HepG2 (cell line): ENCODE data around the gene FUT6. TPM values are rescaled to one million over a fixed set of nuclear protein-coding genes. Genes with fewer than 3 reads are reported as not detected.
"Not testable (repeated sequence)": the region's sequence is repeated elsewhere in the genome, so short reads cannot be mapped to it uniquely, and the experiment has no call there.

ENCODE experiments used
- ATAC-seq: fragments of 200-7000 bp; cut with Tn5 transposase; 3 replicates; pipeline ENCODE4 v1.9.1; 2020; ENCODE audit warnings: mild to moderate bottlenecking, moderate library complexity
- BruUV-seq: library from RNA; stranded (reverse); fragments of 400-500 nt; replicated peaks from 2 replicates; lab custom pipeline; 2021; lab: Mats Ljungman, UMichigan
- CTCF ChIA-PET: fragments of 300-600 bp; formaldehyde crosslinking; extraction: SDS; loops from one replicate; lab custom pipeline; 2021; ENCODE audit warnings: low total read pairs, inconsistent platforms, low intra/inter-chr PET ratio; lab: Yijun Ruan, JAX
- POLR2A ChIA-PET: fragments of 350-600 bp; sonication (Branson Sonifier 250); formaldehyde crosslinking; loops from one replicate; lab custom pipeline; 2020; ENCODE audit warnings: antibody characterized with exemption, inconsistent platforms; lab: Yijun Ruan, JAX
- DNase-seq: peaks from one replicate; pipeline ENCODE4 v3.0.0-alpha.2; 2015; ENCODE audit warnings: low spot score
- FAIRE-seq: peaks from 3 replicates; lab custom pipeline; 2011; peaks lifted over from hg19 to GRCh38; lab: Jason Lieb, UNC
- H2AFZ ChIP-seq: one replicate; pipeline ENCODE4 v1.6.1; 2011; ENCODE audit warnings: low read length, inconsistent platforms
- H3K27ac ChIP-seq: fragments of 300-600 bp; 3 replicates; pipeline ENCODE4 v1.8.0; 2011; ENCODE audit warnings: mixed run types, mild to moderate bottlenecking, mixed read lengths, low read length, inconsistent platforms; ENCODE audit not compliant: insufficient read depth; ENCODE audit errors: extremely low read length
- H3K27me3 ChIP-seq, 2 experiments: fragments of 200-600 bp in 1 of 2; 2 replicates in 1 of 2; 3 replicates in 1 of 2; pipeline versions ENCODE4 v1.6.0 to v1.8.0; 2011; ENCODE audit warnings: low read length in 2 of 2, mild to moderate bottlenecking in 2 of 2, moderate library complexity in 2 of 2, inconsistent platforms in 1 of 2; ENCODE audit not compliant: insufficient read depth in 2 of 2, control insufficient read depth in 1 of 2
- H3K36me3 ChIP-seq, 2 experiments: fragments of 200-600 bp in 1 of 2; replicated peaks in 1 of 2; 2 replicates in 1 of 2; 3 replicates in 1 of 2; pipeline versions ENCODE4 v1.5.1 to v1.8.0; 2011; ENCODE audit warnings: low read length in 2 of 2, inconsistent platforms in 1 of 2; ENCODE audit not compliant: insufficient read depth in 2 of 2, control insufficient read depth in 1 of 2
- H3K4me1 ChIP-seq: 2 replicates; pipeline ENCODE4 v1.5.1; 2012; ENCODE audit warnings: low read length, inconsistent platforms; ENCODE audit not compliant: insufficient read depth
- H3K4me2 ChIP-seq: 2 replicates; pipeline ENCODE4 v1.6.0; 2011; ENCODE audit warnings: low read depth, low read length, inconsistent platforms
- H3K4me3 ChIP-seq, 3 experiments: fragments of 200-600 bp in 1 of 3; sonication (generic), shearing (Covaris generic) in 1 of 3; replicated peaks in 1 of 3; 2 replicates each; pipeline ENCODE4 v1.5.1; 2011 to 2016; ENCODE audit warnings: low read length in 3 of 3, inconsistent platforms in 2 of 3, low read depth in 2 of 3, mild to moderate bottlenecking in 2 of 3, control low read depth in 1 of 3, mixed read lengths in 1 of 3; ENCODE audit not compliant: insufficient read depth in 1 of 3
- H3K79me2 ChIP-seq: one replicate; pipeline ENCODE4 v1.6.1; 2011; ENCODE audit warnings: low read length, inconsistent platforms; ENCODE audit not compliant: insufficient read depth
- H3K9ac ChIP-seq: 2 replicates; pipeline ENCODE4 v1.6.0; 2011; ENCODE audit warnings: mild to moderate bottlenecking, low read depth, low read length, inconsistent platforms; ENCODE audit not compliant: insufficient read depth
- H3K9me3 ChIP-seq: 2 replicates; pipeline ENCODE4 v1.5.1; 2012; ENCODE audit warnings: mild to moderate bottlenecking, low read length
- H4K20me1 ChIP-seq: 2 replicates; pipeline ENCODE4 v1.6.0; 2011; ENCODE audit warnings: inconsistent platforms, mild to moderate bottlenecking, low read length, moderate library complexity; ENCODE audit not compliant: insufficient read depth
- EZH2 ChIP-seq: conservative IDR thresholded peaks from 2 replicates; pipeline ENCODE4 v1.6.1; 2012; ENCODE audit warnings: mild to moderate bottlenecking, low read depth, low read length, moderate library complexity
- KAT8 ChIP-seq: IDR thresholded peaks from 2 replicates; pipeline ENCODE4 v1.6.1; 2016; ENCODE audit warnings: missing genetic modification reagents, missing compliant biosample characterization
- THAP7 ChIP-seq: sonication (generic); formaldehyde crosslinking; IDR thresholded peaks from 2 replicates; pipeline ENCODE4 v1.8.1; 2023; ENCODE audit warnings: mild to moderate bottlenecking, missing genetic modification reagents
- ZNF674 ChIP-seq: sonication (generic); formaldehyde crosslinking; IDR thresholded peaks from 2 replicates; pipeline ENCODE4 v1.5.0; 2020; ENCODE audit warnings: low read depth, mild to moderate bottlenecking, missing genetic modification reagents
- WGBS: methylation state at CpG from one replicate; pipeline ENCODE4 v1.1.6; 2017; ENCODE audit warnings: low lambda C conversion rate; 5-methylcytosine and 5-hydroxymethylcytosine counted together
- in situ Hi-C: cut with HindIII; loops from 2 replicates; pipeline ENCODE4 v1.10.0; 2017; ENCODE audit warnings: low pct_unique_long_range_greater_than_20kb; ENCODE audit not compliant: extremely low pct_ligation_motif_present
- intact Hi-C: fragments of 100-400 bp; cut with micrococcal nuclease; formaldehyde crosslinking; loops from one replicate; pipeline ENCODE4 v1.10.0; 2022; ENCODE audit not compliant: unreplicated experiment
- polyA plus RNA-seq, 8 experiments: library from polyadenylated mRNA; depleted of rRNA in 3 of 8; stranded (reverse) in 7 of 8; unstranded in 1 of 8; fragments of >200 nt; fragmentation: Illumina TruSeq in 4 of 8; extraction: Trizol in 4 of 8; gene quantifications; 2 replicates each; pipeline versions ENCODE4 v1.2.1 to v1.2.3, GENCODE V29; 2011 to 2016; ENCODE audit warnings: low read depth in 4 of 8, missing spikeins in 1 of 8, mixed read lengths in 1 of 8; ENCODE audit not compliant: insufficient read depth in 1 of 8
- total RNA-seq, 5 experiments: library from RNA; depleted of rRNA; stranded (reverse); fragments of >200 nt; fragmentation: Illumina TruSeq; extraction: Trizol; gene quantifications; 2 replicates each; pipeline ENCODE4 v1.2.3, GENCODE V29; 2016; ENCODE audit warnings: low read depth in 1 of 5
- TF ChIP-seq, protein P1 (sequence below): sonication (generic); formaldehyde crosslinking; IDR thresholded peaks from 2 replicates; pipeline ENCODE4 v1.5.1; 2020; ENCODE audit warnings: mild to moderate bottlenecking, moderate library complexity, missing genetic modification reagents
- TF ChIP-seq, protein P2 (sequence below): sonication (generic); formaldehyde crosslinking; IDR thresholded peaks from 2 replicates; pipeline ENCODE4 v1.4.0; 2020; ENCODE audit warnings: mild to moderate bottlenecking, missing genetic modification reagents
- TF ChIP-seq, protein P3 (sequence below): IDR thresholded peaks from 2 replicates; pipeline ENCODE4 v1.6.1; 2016

The FUT6 gene
- total and polyA plus RNA-seq, 2 of the 13 experiments (the other 11 are each of a cell fraction or from before 2014, with no cell fraction given): 8.2 to 27.7 TPM

DNA sequence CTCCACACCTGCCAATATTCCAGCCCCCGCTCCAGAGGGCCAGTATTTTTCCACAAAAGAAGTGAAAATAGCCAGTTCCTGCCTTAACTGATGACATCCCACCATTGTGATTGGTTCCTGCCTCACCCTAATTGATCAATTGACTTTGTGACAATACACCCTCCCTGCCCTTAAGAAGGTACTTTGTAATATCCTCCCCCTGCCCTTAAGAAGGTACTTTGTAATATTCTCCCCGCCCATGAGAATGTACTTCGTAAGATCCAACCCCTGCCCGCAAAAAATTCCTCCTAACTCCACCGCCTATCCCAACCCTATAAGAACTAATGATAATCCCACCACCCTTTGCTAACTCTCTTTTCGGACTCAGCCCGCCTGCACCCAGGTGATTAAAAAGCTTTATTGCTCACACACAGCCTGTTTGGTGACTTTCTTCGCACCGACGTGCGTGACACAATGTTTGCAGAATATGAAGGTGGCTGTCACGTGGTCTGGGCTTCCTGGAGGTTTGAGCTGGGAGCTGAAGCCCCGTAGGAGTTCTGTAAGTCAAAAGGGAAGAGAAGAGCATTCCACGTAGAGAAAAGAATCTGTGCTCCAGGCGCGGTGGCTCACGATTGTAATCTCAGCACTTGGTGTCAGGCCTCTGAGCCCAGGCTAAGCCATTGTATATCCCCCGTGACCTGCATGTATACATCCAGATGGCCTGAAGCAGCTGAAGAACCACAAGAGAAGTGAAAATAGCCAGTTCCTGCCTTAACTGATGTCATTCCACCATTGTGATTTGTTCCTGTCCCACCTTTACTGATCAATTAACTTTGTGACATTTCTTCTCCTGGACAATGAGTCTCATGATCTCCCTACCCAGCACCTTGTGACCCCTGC lies 17.9 kb upstream of the FUT6 start:
- ChIA-PET CTCF (no interaction called here), POLR2A (interaction anchor here (1.6 to 3.7 kb wide), 2 partner anchors 18 to 29 kb away, joined by 4 to 14 read pairs; partner anchors contain the start of gene FUT6)
- ATAC-seq (no peak), DNase-seq (no peak), FAIRE-seq (no peak)
- WGBS: 93% methylated on average over 17 of the region's 18 CpGs
- H3K9me3 ChIP-seq: no peaks in the 10 kb centered on the region
- H3K36me3 ChIP-seq: no peaks in the 10 kb centered on the region
- no peak overlapping the region for H3K4me2 ChIP-seq
- no peak overlapping the region for H2AFZ ChIP-seq
- TF ChIP-seq KAT8: no peak
- no peak for TF ChIP-seq THAP7 (CRISPR knock-in tag)
- TF ChIP-seq ZNF674 (CRISPR knock-in tag): no peak
- TF ChIP-seq, protein P1, sequence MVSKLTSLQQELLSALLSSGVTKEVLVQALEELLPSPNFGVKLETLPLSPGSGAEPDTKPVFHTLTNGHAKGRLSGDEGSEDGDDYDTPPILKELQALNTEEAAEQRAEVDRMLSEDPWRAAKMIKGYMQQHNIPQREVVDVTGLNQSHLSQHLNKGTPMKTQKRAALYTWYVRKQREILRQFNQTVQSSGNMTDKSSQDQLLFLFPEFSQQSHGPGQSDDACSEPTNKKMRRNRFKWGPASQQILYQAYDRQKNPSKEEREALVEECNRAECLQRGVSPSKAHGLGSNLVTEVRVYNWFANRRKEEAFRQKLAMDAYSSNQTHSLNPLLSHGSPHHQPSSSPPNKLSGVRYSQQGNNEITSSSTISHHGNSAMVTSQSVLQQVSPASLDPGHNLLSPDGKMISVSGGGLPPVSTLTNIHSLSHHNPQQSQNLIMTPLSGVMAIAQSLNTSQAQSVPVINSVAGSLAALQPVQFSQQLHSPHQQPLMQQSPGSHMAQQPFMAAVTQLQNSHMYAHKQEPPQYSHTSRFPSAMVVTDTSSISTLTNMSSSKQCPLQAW (CRISPR knock-in tag): no peak
- TF ChIP-seq EZH2: no peak
- TF ChIP-seq, protein P2, sequence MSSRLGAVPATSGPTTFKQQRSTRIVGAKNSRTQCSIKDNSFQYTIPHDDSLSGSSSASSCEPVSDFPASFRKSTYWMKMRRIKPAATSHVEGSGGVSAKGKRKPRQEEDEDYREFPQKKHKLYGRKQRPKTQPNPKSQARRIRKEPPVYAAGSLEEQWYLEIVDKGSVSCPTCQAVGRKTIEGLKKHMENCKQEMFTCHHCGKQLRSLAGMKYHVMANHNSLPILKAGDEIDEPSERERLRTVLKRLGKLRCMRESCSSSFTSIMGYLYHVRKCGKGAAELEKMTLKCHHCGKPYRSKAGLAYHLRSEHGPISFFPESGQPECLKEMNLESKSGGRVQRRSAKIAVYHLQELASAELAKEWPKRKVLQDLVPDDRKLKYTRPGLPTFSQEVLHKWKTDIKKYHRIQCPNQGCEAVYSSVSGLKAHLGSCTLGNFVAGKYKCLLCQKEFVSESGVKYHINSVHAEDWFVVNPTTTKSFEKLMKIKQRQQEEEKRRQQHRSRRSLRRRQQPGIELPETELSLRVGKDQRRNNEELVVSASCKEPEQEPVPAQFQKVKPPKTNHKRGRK (CRISPR knock-in tag): no peak
- TF ChIP-seq, protein P3, sequence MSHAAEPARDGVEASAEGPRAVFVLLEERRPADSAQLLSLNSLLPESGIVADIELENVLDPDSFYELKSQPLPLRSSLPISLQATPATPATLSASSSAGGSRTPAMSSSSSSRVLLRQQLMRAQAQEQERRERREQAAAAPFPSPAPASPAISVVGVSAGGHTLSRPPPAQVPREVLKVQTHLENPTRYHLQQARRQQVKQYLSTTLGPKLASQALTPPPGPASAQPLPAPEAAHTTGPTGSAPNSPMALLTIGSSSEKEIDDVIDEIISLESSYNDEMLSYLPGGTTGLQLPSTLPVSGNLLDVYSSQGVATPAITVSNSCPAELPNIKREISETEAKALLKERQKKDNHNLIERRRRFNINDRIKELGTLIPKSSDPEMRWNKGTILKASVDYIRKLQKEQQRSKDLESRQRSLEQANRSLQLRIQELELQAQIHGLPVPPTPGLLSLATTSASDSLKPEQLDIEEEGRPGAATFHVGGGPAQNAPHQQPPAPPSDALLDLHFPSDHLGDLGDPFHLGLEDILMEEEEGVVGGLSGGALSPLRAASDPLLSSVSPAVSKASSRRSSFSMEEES (CRISPR knock-in tag): no peak
- no peaks in the 10 kb centered on the region for H4K20me1 ChIP-seq
- intact Hi-C loops: no loop called here
- H3K79me2 ChIP-seq: no peaks in the 10 kb centered on the region
- no peak overlapping the region for H3K27ac ChIP-seq
- in situ Hi-C loops: no loop called here
- no peak overlapping the region for H3K4me3 ChIP-seq
- peaks cover 51% of the 10 kb centered on the region for H3K4me1 ChIP-seq
- BruUV-seq: no TSS peak
- H3K9ac ChIP-seq: no peak overlapping the region
- H3K27me3 ChIP-seq: no peaks in the 10 kb centered on the region

- ATAC-seq, H3K79me2 ChIP-seq, POLR2A ChIA-PET, FAIRE-seq, H3K9ac ChIP-seq, H2AFZ ChIP-seq, H3K4me3 ChIP-seq, H4K20me1 ChIP-seq, CTCF ChIA-PET, H3K9me3 ChIP-seq, H3K27me3 ChIP-seq, BruUV-seq, DNase-seq, in situ Hi-C loops, H3K4me2 ChIP-seq, H3K36me3 ChIP-seq, intact Hi-C loops, H3K27ac ChIP-seq: not testable (repeated sequence)
- H3K4me1 ChIP-seq: peaks cover 45% of the 10 kb centered on the region
- 79% methylated on average over 9 of the region's 9 CpGs for WGBS
Measured at GRCh38 chr19:5855151-5855550, 15.6 kb upstream of the FUT6 start.
